UCSD-AML1 (cell line): Measurements from ENCODE around the gene JAM2.
"Not testable (repeated sequence)": the region's sequence is repeated elsewhere in the genome, so short reads cannot be mapped to it uniquely, and the experiment has no call there.

Source experiments
- DNase-seq: peaks from one replicate; lab custom pipeline; 2025; ENCODE audit not compliant: unreplicated experiment; lab: John Stamatoyannopoulos, UW

The JAM2 gene

GRCh38 chr21:25643486-25643885 lies 4.4 kb downstream of the JAM2 start:
- DNase-seq: no peak

GRCh38 chr21:25646474-25646873 lies 7.4 kb downstream of the JAM2 start:
- no peak for DNase-seq

GRCh38 chr21:25647647-25648046 lies 8.6 kb downstream of the JAM2 start:
- peak; percentile 14 for DNase-seq

DNA sequence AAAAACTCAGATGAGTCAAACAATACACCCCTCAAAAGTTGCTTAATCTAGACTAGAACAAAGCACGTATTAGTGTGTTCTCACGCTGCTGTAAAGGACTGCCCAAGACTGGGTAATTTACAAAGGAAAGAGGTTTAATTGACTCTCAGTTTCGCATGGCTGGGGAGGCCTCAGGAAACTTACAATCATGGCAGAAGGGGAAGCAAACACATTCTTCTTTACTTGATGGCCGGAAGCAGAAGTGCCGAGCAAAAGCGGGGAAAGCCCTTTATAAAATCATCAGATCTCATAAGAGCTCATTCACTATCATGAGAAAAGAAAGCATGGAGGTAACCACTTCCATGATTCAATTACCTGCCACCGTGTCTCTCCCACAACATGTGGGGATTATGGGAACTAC lies 10.1 kb downstream of the JAM2 start:
- peak; percentile 10 for DNase-seq

GRCh38 chr21:25656412-25656811 lies 17.4 kb downstream of the JAM2 start:
- DNase-seq: no peak

GRCh38 chr21:25657140-25657539 lies 18.1 kb downstream of the JAM2 start:
- DNase-seq: no peak

- DNase-seq: no peak
Observed at GRCh38 chr21:25658427-25659035, 19.5 kb downstream of the JAM2 start.

- no peak for DNase-seq
Observed at GRCh38 chr21:25660233-25660632, 21.2 kb downstream of the JAM2 start.

GRCh38 chr21:25664491-25664931 lies 25.5 kb downstream of the JAM2 start:
- no peak for DNase-seq

GRCh38 chr21:25670726-25671125 lies 31.7 kb downstream of the JAM2 start:
- DNase-seq: no peak

DNA sequence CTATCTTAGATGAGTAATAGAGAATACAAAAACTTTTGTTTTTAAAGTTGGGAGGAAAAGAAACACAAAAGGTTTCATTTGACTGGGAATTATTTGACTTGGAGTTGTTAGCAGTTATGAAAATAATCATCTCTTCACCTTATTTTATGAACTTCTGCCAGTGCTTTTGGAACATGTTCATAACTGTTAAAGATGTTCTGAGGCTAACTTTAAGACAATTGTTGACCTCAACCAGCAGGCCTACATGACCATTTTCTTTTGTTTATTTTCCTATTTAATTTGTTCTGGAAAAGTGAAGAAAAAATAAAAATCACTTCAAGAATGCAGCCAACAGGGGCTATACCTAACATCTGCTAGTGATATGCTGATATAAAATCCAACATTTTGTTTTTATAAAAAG lies 37.4 kb downstream of the JAM2 start:
- DNase-seq: no peak

DNA sequence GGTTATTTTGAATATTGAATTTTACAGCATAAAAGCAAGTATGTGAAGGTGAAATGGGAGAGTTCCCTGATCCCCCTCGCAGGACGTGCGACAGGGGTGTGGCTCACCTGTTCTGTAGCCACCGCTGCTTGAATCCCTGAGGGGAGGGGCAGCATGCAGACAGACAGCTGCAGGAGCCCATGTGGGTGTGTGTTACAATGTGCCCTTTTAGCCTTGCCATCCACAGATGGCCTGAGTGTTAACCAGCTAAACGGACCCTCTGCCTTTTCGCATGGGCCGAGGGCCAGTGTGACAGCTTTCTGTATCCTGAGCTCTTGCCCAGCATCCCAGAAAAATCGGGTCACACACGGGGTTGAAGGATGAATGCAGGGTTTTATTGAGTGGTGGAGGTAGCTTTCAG lies 43.3 kb downstream of the JAM2 start:
- no peak for DNase-seq

- DNase-seq: no peak
Observed at GRCh38 chr21:25687787-25688186, 48.7 kb downstream of the JAM2 start.

DNA sequence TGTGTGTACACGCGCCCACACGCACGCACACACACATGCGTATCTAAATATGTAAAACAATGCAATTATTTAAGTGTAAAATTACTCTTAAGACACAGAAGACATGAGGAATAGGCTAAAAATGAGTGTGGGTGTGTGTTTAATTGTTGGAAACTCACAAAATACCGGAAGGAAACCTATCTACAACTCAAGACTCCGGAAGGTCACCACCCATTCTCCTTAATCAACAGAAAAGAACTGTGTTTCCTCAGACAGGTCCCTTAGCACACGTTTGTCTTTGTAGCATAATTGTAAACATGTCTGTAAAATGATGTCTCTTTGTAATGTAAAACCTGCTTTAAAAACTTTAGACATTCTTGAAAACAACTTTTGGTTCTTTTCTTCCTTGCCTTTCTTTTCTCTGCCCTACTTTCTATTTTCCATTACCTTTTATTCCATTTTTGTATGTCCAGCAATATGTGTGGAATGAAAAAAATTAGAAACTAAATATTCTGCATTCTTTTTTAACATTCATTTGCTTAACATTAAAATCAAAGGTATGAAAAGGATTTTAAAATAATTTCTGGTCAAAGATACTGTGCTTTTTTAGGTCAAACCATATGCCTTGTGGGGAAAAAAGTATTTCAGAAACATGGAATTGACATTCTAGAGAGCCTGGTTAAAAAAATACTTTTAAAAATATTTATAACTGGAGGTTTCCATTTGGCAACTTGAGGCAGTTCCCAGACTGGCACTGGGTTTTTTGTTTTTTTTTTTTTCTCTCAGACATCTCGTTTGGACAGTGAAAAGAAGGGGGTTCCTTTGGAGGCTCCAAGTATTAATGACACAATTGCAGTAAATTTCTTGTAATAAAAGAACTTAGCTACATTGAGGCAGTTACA lies 49.5 kb downstream of the JAM2 start:
- DNase-seq: no peak

DNA sequence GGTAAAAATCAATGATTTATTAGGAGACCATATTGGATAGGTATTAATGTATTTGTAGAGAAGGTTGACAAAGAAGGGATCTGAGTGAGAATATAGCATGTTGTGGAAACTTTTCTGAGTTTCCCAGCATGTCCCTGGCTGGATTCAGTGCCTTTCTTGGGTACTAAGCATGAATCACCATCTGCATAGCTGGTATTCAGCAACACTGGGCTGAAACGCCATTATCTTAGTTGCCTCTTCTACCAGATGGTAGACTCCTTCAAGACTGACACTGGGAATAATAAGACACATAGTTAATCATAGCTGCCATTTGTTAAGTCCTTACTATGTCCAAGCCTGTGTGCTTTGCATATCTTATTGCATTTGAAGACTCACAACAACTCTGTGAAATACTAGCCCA lies 50.2 kb downstream of the JAM2 start:
- DNase-seq: no peak

GRCh38 chr21:25691976-25692375 lies 52.9 kb downstream of the JAM2 start:
- no peak for DNase-seq

DNA sequence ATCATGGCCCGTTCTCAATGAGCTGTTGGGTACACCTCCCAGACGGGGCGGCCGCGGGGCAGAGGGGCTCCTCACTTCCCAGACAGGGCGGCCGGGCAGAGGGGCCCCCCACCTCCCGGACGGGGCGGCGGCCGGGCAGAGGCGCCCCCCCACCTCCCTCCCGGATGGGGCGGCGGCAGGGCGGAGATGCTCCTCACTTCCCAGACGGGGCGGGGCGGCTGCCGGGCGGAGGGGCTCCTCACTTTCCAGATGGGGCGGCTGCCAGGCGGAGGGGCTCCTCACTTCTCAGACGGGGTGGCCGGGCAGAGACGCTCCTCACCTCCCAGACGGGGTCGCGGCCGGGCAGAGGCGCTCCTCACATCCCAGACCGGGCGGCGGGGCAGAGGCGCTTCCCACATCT lies 56.4 kb downstream of the JAM2 start:
- DNase-seq: not testable (repeated sequence)

- DNase-seq: no peak
Observed at GRCh38 chr21:25700741-25701140, 61.7 kb downstream of the JAM2 start.

GRCh38 chr21:25701529-25701928 lies 62.5 kb downstream of the JAM2 start:
- DNase-seq: no peak

DNA sequence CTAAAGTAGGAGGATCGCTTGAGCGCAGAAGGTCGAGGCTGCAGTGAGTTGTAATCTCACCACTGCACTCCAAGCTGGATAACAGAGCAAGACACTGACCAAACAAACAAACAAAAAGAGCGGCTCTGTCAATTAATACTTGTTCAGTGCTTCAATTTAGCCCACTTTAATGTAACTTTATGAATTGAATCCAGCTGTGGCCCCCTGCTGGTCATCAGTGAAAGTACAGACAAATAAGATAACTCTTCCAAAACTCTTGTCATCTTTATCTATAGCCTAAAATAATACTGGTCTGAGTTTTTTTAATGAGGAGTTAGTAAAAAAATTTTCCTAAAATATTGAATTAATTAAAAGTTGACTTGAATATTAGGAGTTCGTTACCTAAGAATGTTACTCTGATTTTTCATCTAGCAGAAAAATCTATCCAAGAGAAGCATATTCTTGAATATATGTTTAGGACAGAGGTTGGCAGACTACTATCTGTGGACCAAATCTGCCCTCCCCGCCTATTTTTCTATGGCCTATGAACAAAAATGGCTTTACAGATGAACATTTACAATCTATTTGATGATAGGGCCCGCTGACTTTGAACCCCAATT lies 69.5 kb downstream of the JAM2 start:
- peak; percentile 10 for DNase-seq

- DNase-seq: no peak
Observed at GRCh38 chr21:25709684-25710265, 70.7 kb downstream of the JAM2 start.

DNA sequence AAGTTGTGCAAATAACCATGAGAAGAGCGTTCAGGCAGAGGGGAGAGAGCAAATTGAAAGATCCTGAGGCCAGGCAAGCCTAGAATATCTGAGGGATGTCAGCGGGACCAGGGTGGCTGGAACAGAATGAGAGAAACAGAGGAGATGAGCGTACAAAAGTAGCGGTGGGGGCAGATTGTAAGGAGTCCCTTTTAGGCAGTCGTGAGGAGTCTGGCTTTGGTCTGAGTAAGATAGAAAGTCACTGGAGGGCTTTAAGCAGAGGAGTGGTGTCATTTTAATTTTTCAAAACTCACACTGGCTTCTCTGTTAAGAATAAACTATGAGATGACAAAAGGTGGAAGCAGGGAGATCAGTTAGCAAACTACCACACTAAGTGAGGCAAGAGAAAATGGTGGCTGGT lies 71.5 kb downstream of the JAM2 start:
- no peak for DNase-seq
